GM12873 (cell line): ENCODE data around the gene HEPH.

ENCODE experiments used
- CTCF ChIP-seq: IDR thresholded peaks from 2 replicates; pipeline ENCODE4 v1.5.1; 2012; ENCODE audit warnings: low read depth, mild to moderate bottlenecking, moderate library complexity, low read length, control low read depth; ENCODE audit not compliant: insufficient read depth; ENCODE audit errors: missing control alignments

HEPH gene

GRCh38 chrX:66162331-66162822 lies 1.7 kb upstream of the HEPH start:
- TF ChIP-seq CTCF, result no peak

GRCh38 chrX:66163447-66163846 lies 600 bp upstream of the HEPH start:
- TF ChIP-seq CTCF, result no peak

GRCh38 chrX:66164470-66164869 lies 423 bp downstream of the HEPH start:
- no peak for TF ChIP-seq CTCF

- TF ChIP-seq CTCF, result no peak
These were observed 884 bp downstream of the HEPH start for GRCh38 chrX:66164931-66165330.

- TF ChIP-seq CTCF, result no peak
These were observed 2.6 kb downstream of the HEPH start for GRCh38 chrX:66166671-66167070.

GRCh38 chrX:66167431-66167830 lies 3.4 kb downstream of the HEPH start:
- no peak for TF ChIP-seq CTCF

- no peak for TF ChIP-seq CTCF
These were observed 12.1 kb downstream of the HEPH start for GRCh38 chrX:66176134-66176533.
